Mesenteric fat pad (tissue), 1 donor: ENCODE data around the gene TPSG1. TPM values are rescaled to one million over a fixed set of nuclear protein-coding genes. Genes with fewer than 3 reads are reported as not detected.
"Not testable (repeated sequence)": the region's sequence is repeated elsewhere in the genome, so short reads cannot be mapped to it uniquely, and the experiment has no call there.

Experiments used
- DNase-seq: peaks from one replicate; pipeline ENCODE4 v3.0.0-alpha.2; 2020; ENCODE audit warnings: low spot score
- total RNA-seq: library from RNA; stranded (reverse); fragmentation: NEBNext Ultra II Directional; extraction: Animal tissue kit (Norgen Biotek cat#: 25700); gene quantifications from one replicate; pipeline ENCODE4 v1.2.1, GENCODE V29; 2021
- donor health status: DM: yes; HTN: yes; CAD: no.

The TPSG1 gene
- total RNA-seq, 1 donor from 2014 or later, result not detected

DNA sequence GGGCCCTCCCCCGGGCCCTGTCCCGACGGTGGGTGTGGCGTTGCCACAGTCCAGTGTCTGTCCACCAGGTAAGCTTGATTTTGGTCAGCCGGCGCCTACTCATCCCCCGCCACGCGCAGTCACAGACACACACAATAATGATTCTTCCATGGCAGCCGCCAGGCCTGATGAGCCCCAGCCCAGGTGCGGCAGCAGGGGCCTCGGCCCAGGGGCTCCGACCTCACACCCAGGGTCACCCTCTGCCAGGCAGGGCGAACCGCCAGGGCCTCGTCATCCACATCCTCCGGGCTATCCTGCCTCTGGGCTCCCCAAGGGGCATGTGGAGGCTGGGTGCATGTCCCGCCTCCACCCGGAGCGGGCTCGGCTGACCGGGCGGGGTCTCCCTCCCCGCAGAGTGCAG, 7.5 kb downstream of the TPSG1 start:
- DNase-seq, result no peak

DNA sequence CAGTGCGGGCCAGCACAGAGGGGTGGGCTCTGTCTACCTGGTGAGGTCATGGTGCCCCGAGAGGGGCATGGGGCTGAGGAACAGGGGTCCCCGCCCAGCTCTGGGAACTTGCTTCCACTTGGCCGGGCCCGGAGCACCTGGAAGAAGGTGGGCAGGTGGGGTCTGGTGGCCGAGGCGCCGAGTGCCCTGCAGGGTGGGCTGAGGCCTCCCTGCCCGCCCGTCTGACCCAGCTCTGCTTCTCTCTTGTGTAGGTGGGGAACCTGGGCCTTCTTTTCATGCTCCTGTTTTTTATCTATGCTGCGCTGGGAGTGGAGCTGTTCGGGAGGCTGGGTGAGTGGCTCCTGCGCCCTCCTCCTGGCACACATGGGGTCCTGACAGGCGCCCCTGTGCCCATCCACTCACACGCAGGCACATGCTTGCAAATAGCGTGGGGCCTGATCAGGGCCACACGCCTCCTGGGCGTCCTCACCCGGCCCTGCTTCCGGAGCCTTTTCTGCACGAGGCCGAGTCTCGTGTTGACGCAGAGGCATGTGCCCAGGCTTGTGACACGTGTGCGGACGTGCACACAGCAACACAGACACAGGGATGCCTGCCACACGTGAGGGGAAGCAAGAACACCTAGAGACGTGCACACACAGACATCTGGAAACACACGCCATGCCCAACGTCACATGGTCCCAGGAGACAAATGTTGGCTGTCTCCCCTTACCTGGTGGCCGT, 8.2 kb downstream of the TPSG1 start:
- DNase-seq, result no peak

DNA sequence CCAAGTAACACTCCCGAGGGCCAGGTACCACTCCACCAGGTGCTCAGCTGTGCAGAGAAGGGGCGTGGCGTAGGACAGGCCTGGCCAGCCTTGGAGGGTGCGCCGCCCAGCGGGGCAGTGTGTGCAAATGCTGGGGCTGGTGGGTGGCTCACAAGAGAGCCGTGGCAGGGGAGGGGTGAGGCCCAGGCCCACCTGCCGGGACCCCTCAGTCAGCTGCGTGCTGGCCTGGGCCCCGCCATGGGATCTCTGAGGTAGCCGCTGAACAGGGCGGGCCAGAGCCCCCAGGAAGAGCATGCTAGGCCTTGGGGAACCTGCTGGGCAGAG, 8.8 kb downstream of the TPSG1 start:
- no peak for DNase-seq

DNA sequence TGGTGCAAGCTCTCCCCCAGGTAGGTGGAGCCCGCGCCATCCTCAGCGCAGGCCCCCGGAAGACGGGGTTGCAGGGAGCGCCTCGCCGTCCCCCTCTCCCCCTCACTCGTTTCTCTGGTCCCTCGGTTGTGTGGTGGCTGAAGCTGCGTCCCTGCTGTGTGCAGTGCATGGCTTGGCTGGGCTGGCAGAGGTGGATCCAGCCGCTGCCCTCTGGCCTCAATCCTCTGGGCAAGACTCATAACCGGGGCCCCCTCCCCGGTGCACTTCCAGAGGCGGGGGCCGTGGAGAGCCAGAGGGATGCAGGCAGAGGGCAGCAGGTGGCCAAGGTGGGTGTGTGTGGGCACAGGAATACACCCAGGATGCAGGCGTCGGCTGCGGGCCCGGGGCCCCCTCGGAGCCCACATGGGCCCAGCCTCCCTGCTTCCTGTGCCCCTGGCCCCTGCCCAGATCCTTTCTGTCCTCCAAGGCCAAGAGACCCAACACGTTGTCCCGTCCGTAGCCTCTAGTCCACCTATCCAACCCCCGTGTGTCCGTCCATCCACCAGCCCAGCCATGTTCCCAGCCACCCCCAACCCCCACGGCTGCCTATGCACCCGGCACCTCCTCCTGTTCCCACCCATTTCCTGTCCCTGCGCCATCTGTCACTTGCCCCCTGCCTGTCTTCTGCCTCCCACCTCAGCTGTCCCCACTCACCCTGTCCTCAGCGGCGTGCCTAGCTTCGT, 9.3 kb downstream of the TPSG1 start:
- DNase-seq, result no peak

DNA sequence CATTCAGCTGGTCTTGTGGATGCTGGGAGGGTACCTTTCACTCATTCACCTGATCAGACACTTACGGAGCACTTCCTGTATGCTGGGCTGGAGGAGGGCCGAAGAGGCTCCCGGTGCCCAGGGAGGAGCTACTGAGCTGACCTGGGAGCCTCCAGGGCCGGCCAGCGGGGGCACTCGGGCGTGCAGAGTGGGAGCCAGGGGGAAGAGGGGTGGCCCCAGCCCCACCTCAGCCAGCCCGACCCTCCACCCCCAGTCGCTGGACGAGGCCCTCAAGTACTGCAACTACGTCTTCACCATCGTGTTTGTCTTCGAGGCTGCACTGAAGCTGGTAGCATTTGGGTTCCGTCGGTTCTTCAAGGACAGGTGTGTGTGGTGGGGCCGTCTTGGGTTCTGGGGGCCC, 10.3 kb downstream of the TPSG1 start:
- DNase-seq, result no peak

DNA sequence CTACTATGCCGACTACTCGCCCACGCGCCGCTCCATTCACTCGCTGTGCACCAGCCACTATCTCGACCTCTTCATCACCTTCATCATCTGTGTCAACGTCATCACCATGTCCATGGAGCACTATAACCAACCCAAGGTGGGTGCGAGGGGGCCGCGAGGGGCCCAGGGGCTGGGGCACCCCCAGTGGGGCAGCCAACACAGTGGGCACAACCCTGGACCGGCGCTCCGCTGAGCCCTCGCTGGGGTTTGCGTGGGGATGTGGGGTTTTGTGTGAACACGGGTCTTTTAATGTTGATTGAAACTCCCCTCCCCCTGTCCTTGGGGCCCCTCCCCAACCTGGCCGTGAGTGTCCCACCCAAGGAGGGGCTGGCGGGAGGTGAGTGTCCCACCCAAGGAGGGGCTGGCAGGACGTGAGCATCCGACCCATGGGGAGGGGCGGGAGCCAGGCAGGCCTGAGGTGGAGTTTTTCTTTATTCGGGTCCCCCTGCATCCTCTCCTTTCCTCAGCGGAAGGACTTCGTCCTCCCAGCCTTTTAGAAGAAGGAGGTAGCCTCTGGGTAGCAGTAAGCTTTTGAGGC, 11.2 kb downstream of the TPSG1 start:
- DNase-seq, result no peak

DNA sequence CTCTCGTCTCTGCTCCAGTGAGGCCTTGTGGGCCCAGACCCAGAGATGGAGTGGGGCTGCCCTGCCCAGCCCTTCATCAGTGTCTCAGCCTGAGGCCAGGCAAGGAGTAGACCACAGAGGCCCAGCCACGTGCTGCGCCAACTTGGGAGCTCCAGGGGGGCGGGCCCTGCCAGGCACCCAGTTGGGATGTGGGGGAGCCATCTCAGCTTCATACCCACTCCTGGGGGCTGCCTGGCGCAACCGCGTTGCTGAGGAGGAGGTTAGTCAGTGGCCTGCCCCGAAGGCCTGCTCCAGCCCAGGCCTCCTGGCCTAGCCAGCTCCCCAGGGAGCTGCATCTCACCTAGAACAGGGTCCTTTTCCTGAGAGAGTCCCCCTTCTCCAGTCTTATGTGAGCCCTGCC, 11.8 kb downstream of the TPSG1 start:
- no peak for DNase-seq

DNA sequence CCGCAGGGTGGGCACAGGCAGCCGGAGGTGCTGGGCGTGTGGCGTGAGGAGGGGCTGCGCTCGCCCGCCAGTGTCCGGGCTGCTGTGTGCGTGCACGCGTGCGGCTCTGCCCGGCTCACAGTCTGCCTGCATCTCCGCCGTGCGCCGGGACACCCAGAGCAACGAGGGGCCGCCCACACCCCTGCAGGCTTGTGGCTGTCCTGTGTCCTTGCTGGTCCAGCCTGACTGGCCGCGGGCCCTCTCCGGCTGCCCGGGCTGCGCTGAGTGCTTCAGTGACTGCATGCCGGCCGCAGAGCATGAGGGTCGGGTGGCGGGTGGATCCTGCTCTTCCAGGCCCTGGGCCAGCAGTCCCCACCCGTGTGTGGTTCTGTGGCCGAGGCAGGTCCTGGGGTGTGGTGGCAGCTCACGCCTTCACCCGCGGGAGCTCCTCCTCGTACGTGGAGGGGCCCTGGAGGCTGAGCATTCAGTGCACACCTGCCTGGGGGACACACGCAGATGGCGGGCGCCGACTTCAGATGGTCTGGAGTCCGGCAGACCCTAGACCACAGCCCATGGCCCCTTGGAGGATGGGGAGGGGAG, 12.4 kb downstream of the TPSG1 start:
- DNase-seq, result no peak

DNA sequence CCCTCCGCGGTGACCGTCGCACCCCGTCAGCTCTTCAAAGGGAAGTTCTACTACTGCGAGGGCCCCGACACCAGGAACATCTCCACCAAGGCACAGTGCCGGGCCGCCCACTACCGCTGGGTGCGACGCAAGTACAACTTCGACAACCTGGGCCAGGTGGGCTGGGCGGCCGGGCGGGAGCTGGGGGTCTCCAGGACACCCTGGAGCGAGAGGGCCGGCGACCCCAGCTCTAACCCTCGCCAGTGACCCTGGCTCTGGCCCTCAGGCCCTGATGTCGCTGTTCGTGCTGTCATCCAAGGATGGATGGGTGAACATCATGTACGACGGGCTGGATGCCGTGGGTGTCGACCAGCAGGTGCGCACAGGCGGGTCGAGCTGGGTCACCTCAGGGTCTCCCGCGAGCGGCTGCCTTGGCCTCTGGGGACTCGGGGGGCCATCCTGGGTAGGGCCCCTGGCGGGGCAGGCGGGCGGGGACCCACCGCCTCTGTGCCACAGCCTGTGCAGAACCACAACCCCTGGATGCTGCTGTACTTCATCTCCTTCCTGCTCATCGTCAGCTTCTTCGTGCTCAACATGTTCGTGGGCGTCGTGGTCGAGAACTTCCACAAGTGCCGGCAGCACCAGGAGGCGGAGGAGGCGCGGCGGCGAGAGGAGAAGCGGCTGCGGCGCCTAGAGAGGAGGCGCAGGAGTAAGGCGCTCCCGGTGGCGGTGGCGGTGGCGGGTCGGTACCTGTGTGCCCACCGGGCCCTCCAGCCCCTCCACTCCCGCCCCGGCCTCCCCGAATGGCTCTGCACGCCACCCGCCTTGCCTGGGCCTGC, 13.4 kb downstream of the TPSG1 start:
- DNase-seq, result no peak

DNA sequence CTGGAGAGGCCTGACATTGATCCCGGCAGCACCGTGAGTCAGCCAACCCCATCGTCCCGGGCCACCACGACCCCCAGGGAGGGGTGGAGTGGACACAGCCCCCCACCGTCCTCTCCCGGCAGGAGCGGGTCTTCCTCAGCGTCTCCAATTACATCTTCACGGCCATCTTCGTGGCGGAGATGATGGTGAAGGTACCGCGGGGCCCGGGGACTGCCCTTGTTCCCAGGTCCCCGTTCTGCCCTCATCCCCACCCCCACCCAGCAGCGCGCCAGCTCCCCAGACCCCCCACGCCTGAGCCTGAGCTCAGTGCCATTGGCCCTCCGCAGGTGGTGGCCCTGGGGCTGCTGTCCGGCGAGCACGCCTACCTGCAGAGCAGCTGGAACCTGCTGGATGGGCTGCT, 14.6 kb downstream of the TPSG1 start:
- DNase-seq, result no peak

DNA sequence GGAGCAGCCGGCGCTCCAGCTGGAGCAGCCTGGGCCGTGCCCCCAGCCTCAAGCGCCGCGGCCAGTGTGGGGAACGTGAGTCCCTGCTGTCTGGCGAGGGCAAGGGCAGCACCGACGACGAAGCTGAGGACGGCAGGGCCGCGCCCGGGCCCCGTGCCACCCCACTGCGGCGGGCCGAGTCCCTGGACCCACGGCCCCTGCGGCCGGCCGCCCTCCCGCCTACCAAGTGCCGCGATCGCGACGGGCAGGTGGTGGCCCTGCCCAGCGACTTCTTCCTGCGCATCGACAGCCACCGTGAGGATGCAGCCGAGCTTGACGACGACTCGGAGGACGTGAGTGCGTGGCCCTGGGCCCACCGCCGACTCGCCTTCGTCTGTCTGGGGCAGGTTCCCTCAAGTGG, 16.0 kb downstream of the TPSG1 start:
- no peak for DNase-seq

DNA sequence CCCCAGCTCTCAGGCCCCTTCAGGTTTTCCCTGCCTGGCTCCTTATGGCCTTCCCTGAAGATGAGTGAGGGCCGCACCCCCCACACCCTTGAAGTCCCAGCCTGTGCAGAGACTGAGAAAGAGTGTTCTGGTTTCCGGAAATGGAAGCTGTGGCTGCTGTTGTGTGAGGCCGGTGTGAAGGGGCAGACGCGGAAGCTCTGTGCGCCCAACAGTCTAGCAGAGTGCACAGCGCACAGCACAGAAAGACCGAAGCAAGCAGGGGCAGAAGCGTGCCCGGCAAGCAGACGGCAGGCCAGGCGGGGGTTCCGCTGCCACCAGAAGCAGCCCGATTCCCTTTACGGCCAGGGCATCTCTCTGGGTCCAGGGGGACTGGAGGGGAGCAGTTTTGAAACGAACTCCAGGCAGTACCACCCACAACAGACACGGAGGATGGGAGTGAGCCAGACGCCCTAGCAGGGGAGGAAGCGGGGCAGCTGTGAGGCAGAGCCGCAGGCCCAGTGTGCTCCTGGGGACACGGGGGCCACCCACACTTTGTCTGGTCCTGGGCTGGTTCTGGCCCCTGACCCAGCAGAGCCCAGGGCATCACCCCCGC, 16.7 kb downstream of the TPSG1 start:
- no peak for DNase-seq

DNA sequence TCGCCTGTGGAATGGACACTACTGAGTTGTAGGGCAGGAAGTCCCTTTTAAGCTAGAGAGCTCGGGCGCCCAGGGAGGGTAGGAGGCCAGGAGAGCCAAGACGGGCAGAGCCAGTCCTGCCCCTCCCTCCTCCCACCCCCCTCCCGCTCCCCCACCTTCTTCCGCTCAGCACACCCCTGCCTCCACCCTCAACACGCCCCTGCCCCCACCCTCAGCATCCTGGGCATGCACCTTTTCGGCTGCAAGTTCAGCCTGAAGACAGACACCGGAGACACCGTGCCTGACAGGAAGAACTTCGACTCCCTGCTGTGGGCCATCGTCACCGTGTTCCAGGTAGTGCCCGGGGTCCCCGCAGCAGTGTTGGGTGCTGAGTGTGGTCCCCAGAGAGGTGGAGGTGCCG, 18.3 kb downstream of the TPSG1 start:
- no peak for DNase-seq

DNA sequence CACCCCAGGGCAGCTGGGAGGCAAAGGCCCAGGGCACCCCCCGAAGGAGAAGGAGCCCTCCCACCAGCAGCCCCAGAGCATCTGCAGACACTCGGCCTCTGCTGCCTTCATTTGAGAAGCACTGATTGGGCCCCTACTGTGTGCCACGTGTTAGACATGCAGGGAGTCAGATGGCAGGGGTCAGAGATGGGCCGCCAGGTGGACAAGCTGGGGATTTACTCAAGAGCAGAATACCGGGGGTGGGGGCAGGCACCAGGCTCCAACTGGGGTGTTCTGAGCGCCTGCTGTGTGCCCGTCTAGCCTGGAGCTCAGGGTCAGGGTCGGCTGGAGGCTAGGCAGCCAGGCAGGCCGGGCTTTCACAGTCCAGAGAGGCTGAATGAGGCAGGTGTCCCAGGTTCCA, 18.7 kb downstream of the TPSG1 start:
- DNase-seq, result no peak

DNA sequence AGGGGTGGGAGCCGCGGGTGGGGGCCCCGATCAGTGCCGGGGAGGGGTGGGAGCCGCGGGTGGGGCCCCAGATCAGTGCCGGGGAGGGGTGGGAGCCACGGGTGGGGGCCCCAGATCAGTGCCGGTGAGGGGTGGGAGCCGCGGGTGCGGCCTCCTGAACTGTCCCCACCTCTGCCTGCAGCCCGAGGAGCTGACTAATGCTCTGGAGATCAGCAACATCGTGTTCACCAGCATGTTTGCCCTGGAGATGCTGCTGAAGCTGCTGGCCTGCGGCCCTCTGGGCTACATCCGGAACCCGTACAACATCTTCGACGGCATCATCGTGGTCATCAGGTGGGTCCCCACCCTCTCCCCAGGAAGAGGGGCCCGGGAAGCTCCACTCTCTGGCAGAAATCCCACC, 20.1 kb downstream of the TPSG1 start:
- DNase-seq, result no peak

DNA sequence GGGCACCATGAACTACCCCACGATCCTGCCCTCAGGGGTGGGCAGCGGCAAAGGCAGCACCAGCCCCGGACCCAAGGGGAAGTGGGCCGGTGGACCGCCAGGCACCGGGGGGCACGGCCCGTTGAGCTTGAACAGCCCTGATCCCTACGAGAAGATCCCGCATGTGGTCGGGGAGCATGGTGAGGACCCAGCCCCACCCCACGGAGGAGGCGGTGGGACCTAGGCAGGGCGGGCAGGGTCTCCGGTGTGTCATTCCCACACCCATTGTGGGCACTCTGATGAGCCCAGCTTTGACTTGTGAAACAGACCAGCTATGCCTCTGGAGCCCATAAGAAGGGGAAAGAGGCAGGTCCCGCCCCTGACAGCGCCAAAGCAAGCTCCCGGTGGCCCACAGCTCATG, 22.8 kb downstream of the TPSG1 start:
- DNase-seq, result no peak

DNA sequence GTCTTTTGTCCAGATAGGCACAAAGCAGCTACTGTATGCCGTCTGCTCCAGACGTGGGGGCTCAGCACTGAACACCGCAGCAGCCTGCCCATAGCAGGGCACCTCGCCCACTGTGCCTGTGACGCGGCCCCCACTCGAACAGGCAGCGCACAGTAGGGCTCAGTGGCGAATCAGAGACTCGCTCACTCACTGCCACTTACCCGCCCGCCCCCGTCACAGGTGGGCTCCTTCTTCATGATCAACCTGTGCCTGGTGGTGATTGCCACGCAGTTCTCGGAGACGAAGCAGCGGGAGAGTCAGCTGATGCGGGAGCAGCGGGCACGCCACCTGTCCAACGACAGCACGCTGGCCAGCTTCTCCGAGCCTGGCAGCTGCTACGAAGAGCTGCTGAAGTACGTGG, 23.6 kb downstream of the TPSG1 start:
- no peak for DNase-seq

DNA sequence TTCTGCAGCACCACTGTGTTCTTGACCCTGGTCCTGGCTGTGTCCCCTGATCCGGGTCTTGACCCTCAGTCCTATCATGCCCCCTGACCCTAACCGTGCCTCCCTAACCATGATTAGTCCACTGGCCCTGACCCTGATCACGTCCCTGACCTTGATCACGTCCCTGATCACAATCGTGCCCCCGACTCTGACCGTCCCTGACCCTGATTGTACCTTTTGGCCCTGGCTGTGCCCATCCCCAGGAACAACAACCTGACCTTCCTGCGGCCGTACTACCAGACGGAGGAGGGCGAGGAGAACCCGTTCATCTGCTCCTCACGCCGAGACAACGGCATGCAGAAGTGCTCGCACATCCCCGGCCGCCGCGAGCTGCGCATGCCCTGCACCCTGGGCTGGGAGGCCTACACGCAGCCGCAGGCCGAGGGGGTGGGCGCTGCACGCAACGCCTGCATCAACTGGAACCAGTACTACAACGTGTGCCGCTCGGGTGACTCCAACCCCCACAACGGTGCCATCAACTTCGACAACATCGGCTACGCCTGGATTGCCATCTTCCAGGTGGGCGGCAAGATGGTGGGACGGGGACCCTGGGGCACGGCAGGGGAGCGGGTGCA, 24.9 kb downstream of the TPSG1 start:
- DNase-seq, result no peak

DNA sequence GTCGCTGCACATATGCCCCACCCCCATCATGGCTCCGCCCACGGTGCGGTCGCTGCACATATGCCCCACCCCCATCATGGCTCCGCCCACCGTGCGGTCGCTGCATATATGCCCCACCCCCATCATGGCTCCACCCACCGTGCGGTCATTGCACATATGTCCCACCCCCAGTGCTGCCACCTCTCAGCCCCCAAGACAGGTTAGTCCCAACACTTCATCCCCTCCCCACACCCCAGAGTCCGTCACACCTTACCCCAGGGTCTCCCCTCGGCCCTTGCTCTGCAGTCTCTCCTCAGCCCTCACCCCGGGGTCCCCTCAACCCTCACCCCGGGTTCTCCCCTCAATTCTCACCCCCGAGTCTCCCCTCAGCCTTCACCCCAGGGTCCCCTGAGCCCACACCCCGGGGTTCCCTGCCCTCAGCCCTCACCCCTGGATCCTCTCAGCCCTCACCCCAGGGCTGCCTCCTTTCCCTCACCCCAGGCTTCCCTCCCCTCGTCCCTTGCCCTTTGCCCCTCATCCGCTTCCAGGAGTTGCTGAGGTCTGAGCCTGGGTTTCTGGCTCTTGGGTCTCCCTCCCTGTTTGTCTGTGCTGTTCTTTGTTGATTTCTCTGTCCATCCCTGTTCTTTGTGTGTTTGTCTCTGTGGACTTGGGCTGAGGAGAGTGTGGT, 25.6 kb downstream of the TPSG1 start:
- DNase-seq, result no peak

DNA sequence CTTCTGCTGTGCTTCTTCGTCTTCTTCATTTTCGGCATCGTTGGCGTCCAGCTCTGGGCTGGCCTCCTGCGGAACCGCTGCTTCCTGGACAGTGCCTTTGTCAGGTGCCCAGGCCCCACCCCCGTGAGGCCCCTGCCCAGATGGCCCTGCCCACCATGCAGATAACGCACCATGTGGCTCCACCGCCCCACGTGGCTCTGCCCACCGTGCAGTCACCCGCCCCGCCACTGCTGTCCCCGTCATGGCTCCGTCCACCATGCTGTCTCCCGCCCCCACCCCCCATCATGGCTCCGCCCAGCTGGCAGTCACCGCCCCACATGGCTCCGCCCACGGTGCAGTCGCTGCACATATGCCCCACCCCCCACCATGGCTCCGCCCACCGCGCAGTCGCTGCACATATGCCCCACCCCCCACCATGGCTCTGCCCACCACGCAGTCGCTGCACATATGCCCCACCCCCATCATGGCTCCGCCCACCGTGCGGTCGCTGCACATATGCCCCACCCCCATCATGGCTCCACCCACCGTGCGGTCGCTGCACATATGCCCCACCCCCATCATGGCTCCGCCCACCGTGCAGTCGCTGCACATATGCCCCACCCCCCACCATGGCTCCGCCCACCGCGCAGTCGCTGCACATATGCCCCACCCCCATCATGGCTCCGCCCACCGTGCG, 26.3 kb downstream of the TPSG1 start:
- not testable (repeated sequence) for DNase-seq
